Uterus (tissue), 2 donors: ENCODE results near the gene ARX.

Source experiments
- POLR2A ChIP-seq, 2 donors: fragments of 450-650 bp; IDR thresholded peaks; one replicate each; pipeline ENCODE4 v1.6.1; 2016; ENCODE audit warnings: antibody characterized with exemption in 2 of 2, mild to moderate bottlenecking in 1 of 2, moderate library complexity in 1 of 2
- TF ChIP-seq, protein P1 (sequence below), 4 experiments: fragments of 200-600 bp in 2 of 4; fragments of 450-650 bp in 2 of 4; sonication (generic) in 2 of 4; IDR thresholded peaks; one replicate each; pipeline ENCODE4 v1.5.1; 2016 to 2019; ENCODE audit warnings: antibody characterized with exemption in 4 of 4, mild to moderate bottlenecking in 2 of 4, moderate library complexity in 1 of 4

DNA sequence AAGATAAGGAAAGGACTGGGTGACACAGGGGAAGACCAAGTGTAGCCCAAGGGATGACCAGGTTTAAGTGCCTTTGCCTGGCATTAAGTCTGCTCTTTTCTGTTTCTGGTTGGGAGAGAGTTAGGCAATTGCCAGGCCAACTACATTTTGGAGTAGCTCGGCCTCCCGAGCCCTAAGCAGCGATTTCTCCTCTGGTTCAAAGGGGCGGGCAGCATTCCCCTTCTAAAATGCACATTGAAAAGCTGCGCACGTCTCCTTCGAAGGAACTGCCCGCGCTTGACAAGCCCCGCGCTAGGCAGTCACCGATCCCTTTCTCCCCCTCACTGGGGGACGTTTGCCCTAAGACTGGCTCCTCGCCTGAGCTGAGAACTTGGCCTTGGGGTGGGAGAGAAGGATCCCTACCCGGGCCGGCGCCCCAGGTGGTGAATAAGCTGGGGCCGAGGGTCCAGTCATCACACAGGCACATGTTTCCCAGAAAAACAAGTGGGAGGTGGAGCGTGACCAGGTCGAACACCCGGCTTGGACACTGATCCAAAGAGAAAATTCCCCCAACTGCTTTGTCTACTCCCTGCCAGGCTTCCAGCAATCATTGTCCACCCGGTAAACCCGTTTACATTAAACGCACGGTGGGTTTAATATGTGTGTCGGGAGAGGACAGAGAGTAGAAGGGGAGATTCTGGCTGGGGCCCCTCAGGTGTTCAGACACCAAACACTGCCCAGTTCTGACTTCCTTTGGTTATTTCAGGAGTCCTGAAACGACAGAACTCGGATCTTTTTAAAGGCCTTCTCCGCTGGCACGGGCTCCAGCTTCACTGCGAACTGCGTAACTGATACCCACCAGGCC is 4.0 kb downstream of the ARX start:
- TF ChIP-seq, protein P1, sequence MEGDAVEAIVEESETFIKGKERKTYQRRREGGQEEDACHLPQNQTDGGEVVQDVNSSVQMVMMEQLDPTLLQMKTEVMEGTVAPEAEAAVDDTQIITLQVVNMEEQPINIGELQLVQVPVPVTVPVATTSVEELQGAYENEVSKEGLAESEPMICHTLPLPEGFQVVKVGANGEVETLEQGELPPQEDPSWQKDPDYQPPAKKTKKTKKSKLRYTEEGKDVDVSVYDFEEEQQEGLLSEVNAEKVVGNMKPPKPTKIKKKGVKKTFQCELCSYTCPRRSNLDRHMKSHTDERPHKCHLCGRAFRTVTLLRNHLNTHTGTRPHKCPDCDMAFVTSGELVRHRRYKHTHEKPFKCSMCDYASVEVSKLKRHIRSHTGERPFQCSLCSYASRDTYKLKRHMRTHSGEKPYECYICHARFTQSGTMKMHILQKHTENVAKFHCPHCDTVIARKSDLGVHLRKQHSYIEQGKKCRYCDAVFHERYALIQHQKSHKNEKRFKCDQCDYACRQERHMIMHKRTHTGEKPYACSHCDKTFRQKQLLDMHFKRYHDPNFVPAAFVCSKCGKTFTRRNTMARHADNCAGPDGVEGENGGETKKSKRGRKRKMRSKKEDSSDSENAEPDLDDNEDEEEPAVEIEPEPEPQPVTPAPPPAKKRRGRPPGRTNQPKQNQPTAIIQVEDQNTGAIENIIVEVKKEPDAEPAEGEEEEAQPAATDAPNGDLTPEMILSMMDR (IDR thresholded peaks at IDR 0.05): no peak
- no peak for TF ChIP-seq POLR2A (IDR thresholded peaks at IDR 0.05)
